ENCODE results near the gene ABT1.
"Not testable (repeated sequence)": the region's sequence is repeated elsewhere in the genome, so short reads cannot be mapped to it uniquely, and the experiment has no call there.

Gene ABT1

GRCh38 chr6:26596579-26597388, at the start of gene ABT1:
ABT1 (plus strand) TSS chr6:26596953; CDS start chr6:26596983, 30 bp downstream.
- H3K27ac Mint-ChIP-seq, result no peak within 1 kb of the TSS
- H3K36me3 Mint-ChIP-seq, result peaks cover 12% of the 10 kb centered on the region
- no peaks in the 10 kb centered on the region for H3K9me3 Mint-ChIP-seq
- H3K4me3 Mint-ChIP-seq, result no peak within 1 kb of the TSS
- peaks cover 30% of the 10 kb centered on the region for H3K4me1 Mint-ChIP-seq
- H3K27me3 Mint-ChIP-seq, result peaks cover 12% of the 10 kb centered on the region

- Mint-ChIP-seq H3K4me1 (peaks cover 18% of the 10 kb centered on the region), H3K36me3 (peaks cover 16% of the 10 kb centered on the region)
- H3K27ac Mint-ChIP-seq, H3K9me3 Mint-ChIP-seq, H3K27me3 Mint-ChIP-seq, H3K4me3 Mint-ChIP-seq: not testable (repeated sequence)
These were observed 49.4 kb upstream of the ABT1 start for GRCh38 chr6:26547363-26547762.

GRCh38 chr6:26550250-26550993, 46.3 kb upstream of the ABT1 start:
- Mint-ChIP-seq H3K27me3 (no peaks in the 10 kb centered on the region), H3K27ac (peak overlapping the region; percentile 82), H3K4me1 (peaks cover 6% of the 10 kb centered on the region), H3K4me3 (peak overlapping the region; percentile 94), H3K36me3 (peaks cover 8% of the 10 kb centered on the region), H3K9me3 (no peaks in the 10 kb centered on the region)

GRCh38 chr6:26552205-26552604, 44.5 kb upstream of the ABT1 start:
- H3K9me3 Mint-ChIP-seq, result no peaks in the 10 kb centered on the region
- H3K27ac Mint-ChIP-seq, result no peak overlapping the region
- H3K4me1 Mint-ChIP-seq, result peaks cover 21% of the 10 kb centered on the region
- no peak overlapping the region for H3K4me3 Mint-ChIP-seq
- H3K36me3 Mint-ChIP-seq, result no peaks in the 10 kb centered on the region
- H3K27me3 Mint-ChIP-seq, result no peaks in the 10 kb centered on the region

DNA sequence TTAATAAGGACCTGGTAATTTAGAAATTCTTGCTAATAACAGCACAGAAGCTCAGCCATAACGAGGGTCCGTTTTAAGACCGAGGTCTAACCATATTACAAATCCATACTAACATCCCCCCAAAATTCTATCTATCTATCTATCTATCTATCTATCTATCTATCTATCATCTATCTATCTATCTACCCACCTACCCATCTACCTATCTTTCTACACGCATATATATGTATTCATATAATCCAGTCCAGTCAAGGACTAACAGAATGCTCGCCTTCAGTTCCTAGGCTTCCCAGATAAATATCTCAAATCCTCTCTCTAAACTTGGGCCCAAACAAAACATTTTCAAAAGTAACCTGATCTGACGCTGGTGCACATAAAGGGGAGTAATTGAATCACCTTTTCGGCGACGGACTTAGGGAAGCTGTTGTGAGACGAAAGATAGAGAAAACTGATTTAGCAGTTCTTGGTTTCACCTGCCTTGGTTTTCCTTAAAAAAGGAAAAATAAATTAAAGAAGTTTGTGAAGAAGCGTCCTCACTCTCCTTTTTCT, 44.0 kb upstream of the ABT1 start:
- Mint-ChIP-seq H3K9me3 (no peaks in the 10 kb centered on the region), H3K36me3 (no peaks in the 10 kb centered on the region), H3K27ac (no peak overlapping the region), H3K27me3 (no peaks in the 10 kb centered on the region), H3K4me1 (peaks cover 21% of the 10 kb centered on the region), H3K4me3 (no peak overlapping the region)

GRCh38 chr6:26553264-26553634, 43.5 kb upstream of the ABT1 start:
- Mint-ChIP-seq H3K27ac (no peak overlapping the region), H3K27me3 (no peaks in the 10 kb centered on the region), H3K36me3 (no peaks in the 10 kb centered on the region)

GRCh38 chr6:26553635-26554446, 42.9 kb upstream of the ABT1 start:
- H3K4me3 Mint-ChIP-seq, result no peak overlapping the region
- no peak overlapping the region for H3K27ac Mint-ChIP-seq
- no peaks in the 10 kb centered on the region for H3K27me3 Mint-ChIP-seq
- no peaks in the 10 kb centered on the region for H3K9me3 Mint-ChIP-seq
- peaks cover 26% of the 10 kb centered on the region for H3K4me1 Mint-ChIP-seq
- no peaks in the 10 kb centered on the region for H3K36me3 Mint-ChIP-seq

More at GRCh38 chr6:26553264-26553634, 43.5 kb upstream of the ABT1 start:
- Mint-ChIP-seq H3K9me3 (no peaks in the 10 kb centered on the region), H3K4me3 (no peak overlapping the region), H3K4me1 (peaks cover 22% of the 10 kb centered on the region)

DNA sequence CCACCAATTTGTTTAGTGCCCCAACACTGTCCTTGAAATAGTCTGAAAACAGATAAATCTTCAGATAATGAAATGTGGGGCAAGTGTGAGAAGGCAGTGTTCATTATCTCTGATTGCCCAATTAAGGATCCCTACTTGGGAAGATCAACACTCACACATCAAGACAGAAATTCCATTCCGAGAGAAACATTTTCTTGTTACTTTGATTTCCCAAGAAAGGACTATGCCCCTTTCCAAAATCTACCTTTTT, 42.4 kb upstream of the ABT1 start:
- no peak overlapping the region for H3K4me3 Mint-ChIP-seq
- no peaks in the 10 kb centered on the region for H3K9me3 Mint-ChIP-seq
- H3K4me1 Mint-ChIP-seq, result peaks cover 26% of the 10 kb centered on the region
- H3K27ac Mint-ChIP-seq, result no peak overlapping the region
- no peaks in the 10 kb centered on the region for H3K36me3 Mint-ChIP-seq
- no peaks in the 10 kb centered on the region for H3K27me3 Mint-ChIP-seq

DNA sequence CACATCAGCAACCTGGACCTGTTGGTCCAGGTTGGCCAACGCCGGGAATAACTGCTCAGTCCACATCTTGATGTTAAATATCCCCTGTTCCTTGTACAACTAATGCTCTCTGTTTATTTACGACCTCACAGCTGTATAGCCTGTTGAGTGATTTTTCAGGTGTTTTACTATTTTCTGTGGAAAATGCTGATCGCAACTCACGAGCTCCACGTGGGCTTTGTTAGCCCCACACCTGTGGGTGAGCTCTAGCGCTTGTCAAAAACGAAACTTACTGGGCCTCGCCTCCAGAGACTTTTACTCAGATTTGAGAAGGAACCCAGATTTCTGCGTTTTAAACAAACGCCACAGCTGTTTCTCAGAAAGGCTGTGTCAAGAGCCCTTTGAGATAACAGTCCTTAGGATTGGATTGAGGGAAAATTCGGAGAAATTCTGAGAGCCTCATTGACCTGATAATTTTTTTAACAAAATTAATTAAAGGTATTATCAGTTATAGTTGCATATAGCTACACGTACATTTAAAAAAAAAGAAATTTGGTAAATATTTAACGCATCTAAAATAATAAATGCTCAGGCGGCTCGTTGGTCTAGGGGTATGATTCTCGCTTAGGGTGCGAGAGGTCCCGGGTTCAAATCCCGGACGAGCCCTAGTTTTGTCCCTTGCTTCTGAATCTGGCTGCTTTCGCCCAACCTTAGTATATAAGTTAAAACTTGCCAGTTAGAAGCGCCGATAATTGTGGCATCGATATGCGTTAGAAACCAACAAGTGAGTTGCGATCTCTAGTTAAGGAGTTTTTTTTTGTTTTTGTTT, 41.9 kb upstream of the ABT1 start:
- Mint-ChIP-seq H3K27ac (no peak overlapping the region), H3K36me3 (no peaks in the 10 kb centered on the region), H3K27me3 (no peaks in the 10 kb centered on the region), H3K4me3 (peak overlapping the region; percentile 80), H3K9me3 (no peaks in the 10 kb centered on the region), H3K4me1 (peaks cover 22% of the 10 kb centered on the region)

- peak overlapping the region; percentile 80 for H3K4me3 Mint-ChIP-seq
- H3K27me3 Mint-ChIP-seq, result no peaks in the 10 kb centered on the region
- no peaks in the 10 kb centered on the region for H3K36me3 Mint-ChIP-seq
- peaks cover 22% of the 10 kb centered on the region for H3K4me1 Mint-ChIP-seq
- no peaks in the 10 kb centered on the region for H3K9me3 Mint-ChIP-seq
- peak overlapping the region; percentile 92 for H3K27ac Mint-ChIP-seq
These were observed 41.1 kb upstream of the ABT1 start for GRCh38 chr6:26555505-26556262.

DNA sequence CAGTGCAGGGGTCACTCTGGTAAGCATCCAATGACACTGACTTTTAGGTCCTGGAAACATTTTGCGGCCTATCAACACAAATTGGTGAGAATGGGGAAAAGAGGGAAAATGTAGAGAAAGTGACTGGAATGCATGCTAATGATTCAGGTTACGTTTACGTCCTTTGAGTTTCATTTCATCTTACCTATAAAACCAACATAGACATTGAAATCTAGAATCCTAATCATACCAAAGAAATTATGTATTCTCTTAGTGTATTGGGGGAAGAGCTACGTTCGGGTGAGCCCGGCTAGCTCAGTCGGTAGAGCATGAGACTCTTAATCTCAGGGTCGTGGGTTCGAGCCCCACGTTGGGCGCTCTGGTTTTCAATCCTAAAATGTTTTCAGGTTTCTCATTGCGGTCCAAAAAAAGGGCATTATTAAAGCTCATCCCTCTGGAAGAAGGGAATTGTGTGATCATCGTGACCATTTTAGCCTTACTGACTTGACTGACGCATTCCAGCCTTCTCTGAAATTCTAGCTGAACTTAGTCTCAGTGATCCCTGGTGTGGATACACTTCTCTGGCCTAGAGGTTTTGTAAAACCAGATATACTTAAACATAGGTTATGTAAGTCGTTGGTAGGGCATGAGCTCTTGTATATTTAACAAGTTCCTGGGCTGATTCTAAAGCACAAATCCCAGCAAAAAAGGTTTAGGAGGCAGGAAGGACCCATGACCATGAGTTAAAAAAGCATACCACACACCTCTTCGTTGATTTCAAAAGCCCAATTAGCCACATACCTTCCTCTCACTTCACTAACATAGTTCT, 40.3 kb upstream of the ABT1 start:
- no peaks in the 10 kb centered on the region for H3K9me3 Mint-ChIP-seq
- peaks cover 22% of the 10 kb centered on the region for H3K4me1 Mint-ChIP-seq
- H3K27me3 Mint-ChIP-seq, result no peaks in the 10 kb centered on the region
- no peak overlapping the region for H3K4me3 Mint-ChIP-seq
- H3K27ac Mint-ChIP-seq, result peak overlapping the region; percentile 92
- H3K36me3 Mint-ChIP-seq, result no peaks in the 10 kb centered on the region

DNA sequence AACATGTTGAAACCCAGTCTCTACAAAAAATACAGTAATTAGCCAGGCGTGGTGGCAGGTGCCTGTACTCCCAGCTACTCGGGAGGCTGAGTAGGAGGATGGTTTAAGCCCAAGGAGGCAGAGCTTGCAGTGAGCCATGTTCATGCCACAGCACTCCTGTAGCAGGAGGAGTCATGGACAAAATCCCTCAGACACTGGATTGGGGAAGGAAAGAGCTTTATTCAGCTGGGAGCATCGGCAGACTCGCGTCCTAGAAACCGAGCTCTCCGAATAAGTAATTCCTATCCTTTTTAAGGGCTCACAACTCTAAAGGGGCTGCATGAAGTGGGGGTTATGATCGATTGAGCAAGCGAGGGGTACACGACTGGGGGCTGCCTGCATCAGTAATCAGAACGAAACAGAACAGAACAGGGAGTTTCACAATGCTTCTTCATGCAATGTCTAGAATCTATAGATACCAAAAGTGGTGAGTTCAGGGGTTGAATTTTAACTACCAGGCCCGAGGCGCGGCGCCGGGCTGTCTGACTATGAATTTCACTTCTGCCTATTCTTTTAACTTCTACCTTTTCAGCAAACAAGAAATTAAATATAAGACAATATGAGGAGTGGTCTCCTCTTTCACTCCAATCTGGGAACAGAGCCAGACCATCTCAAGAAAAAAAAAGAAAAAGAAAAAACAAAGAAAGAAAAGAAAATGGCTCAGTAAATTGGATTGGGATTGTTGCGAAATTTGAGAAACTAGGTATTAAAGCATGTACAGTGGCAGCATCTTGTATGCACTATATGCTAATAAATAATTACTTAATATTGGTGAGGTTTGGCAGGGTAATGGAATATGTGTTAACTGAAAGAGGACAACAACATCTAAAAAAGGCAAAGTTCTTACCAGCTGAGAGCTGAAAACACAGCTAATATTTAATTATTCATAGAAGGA, 35.0 kb upstream of the ABT1 start:
- Mint-ChIP-seq H3K9me3 (no peaks in the 10 kb centered on the region), H3K27ac (no peak overlapping the region), H3K36me3 (no peaks in the 10 kb centered on the region), H3K4me3 (no peak overlapping the region), H3K27me3 (no peaks in the 10 kb centered on the region), H3K4me1 (peaks cover 8% of the 10 kb centered on the region)

DNA sequence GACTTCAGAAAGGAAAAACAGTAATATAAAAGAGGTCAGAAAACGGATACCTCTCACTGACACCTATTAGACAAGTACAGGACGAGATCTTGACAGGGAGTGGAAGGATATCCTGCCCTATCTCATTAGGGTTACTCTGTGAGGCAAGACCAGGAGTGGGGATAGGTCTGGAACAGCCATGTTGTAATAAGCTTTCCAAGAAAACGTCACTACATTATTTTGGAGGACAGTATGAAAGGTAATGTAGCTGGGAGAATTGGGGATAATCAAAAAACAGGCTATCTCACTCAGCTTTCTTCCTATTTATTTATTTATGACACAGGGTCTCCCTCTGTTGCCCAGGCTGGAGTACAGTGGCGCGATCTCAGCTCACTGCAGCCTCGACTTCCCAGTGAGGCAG, 33.3 kb upstream of the ABT1 start:
- H3K27me3 Mint-ChIP-seq, result peaks cover under 1% of the 10 kb centered on the region
- no peak overlapping the region for H3K4me3 Mint-ChIP-seq
- H3K27ac Mint-ChIP-seq, result peak overlapping the region; percentile 48
- no peaks in the 10 kb centered on the region for H3K36me3 Mint-ChIP-seq
- H3K9me3 Mint-ChIP-seq, result no peaks in the 10 kb centered on the region
- peaks cover 5% of the 10 kb centered on the region for H3K4me1 Mint-ChIP-seq
